H1 (cell line): ENCODE results near the gene NFASC. TPM values are rescaled to one million over a fixed set of nuclear protein-coding genes. Genes with fewer than 3 reads are reported as not detected.

Experiments used
- CTCF ChIA-PET: fragments of 300-600 bp; sonication (Branson Sonifier 250); formaldehyde crosslinking; loops from one replicate; lab custom pipeline; 2021; ENCODE audit not compliant: partially characterized antibody; lab: Charles Lee
- POLR2A ChIA-PET: fragments of 300-600 bp; sonication (Branson Sonifier 250); formaldehyde crosslinking; loops from one replicate; lab custom pipeline; 2021; ENCODE audit warnings: inconsistent platforms; ENCODE audit not compliant: partially characterized antibody; lab: Charles Lee
- DNase-seq, 2 experiments: peaks; one replicate each; pipeline versions ENCODE4 v3.0.0 to v3.0.0-alpha.2; 2010 to 2022; ENCODE audit warnings: low spot score in 2 of 2, low read depth in 1 of 2, mixed read lengths in 1 of 2
- FAIRE-seq: peaks from 2 replicates; lab custom pipeline; 2011; peaks lifted over from hg19 to GRCh38; lab: Jason Lieb, UNC
- H2AFZ ChIP-seq: 2 replicates; pipeline ENCODE4 v1.8.1; 2012; ENCODE audit warnings: low read length, inconsistent platforms
- H2AK5ac ChIP-seq: 2 replicates; pipeline ENCODE4 v1.6.1; 2013; ENCODE audit warnings: low read depth, low read length
- H2BK120ac ChIP-seq: replicated peaks from 2 replicates; pipeline ENCODE3; 2013; ENCODE audit warnings: low read depth, low read length, inconsistent platforms
- H2BK12ac ChIP-seq: 2 replicates; pipeline ENCODE4 v1.6.1; 2013; ENCODE audit warnings: low read depth, low read length
- H2BK15ac ChIP-seq: 2 replicates; pipeline ENCODE4 v1.6.1; 2013; ENCODE audit warnings: low read length
- H2BK20ac ChIP-seq: 2 replicates; pipeline ENCODE4 v1.6.1; 2013; ENCODE audit warnings: low read length
- H2BK5ac ChIP-seq: 2 replicates; pipeline ENCODE4 v1.6.1; 2013; ENCODE audit warnings: low read depth, low read length
- H3K14ac ChIP-seq: 2 replicates; pipeline ENCODE4 v1.6.1; 2013; ENCODE audit warnings: inconsistent platforms; ENCODE audit not compliant: insufficient read length
- H3K18ac ChIP-seq: 2 replicates; pipeline ENCODE4 v1.6.1; 2013; ENCODE audit warnings: low read length; ENCODE audit errors: extremely low read depth
- H3K23ac ChIP-seq: 2 replicates; pipeline ENCODE4 v1.6.1; 2013; ENCODE audit warnings: inconsistent platforms; ENCODE audit not compliant: insufficient read length
- H3K23me2 ChIP-seq: 2 replicates; pipeline ENCODE4 v1.6.1; 2013; ENCODE audit warnings: low read depth, low read length
- H3K27ac ChIP-seq: 2 replicates; pipeline ENCODE4 v1.6.1; 2011; ENCODE audit warnings: low read depth, low read length, inconsistent platforms
- H3K27me3 ChIP-seq, 4 experiments: replicated peaks in 1 of 4; 1 replicate in 1 of 4; 2 replicates in 3 of 4; pipeline versions ENCODE4 v1.6.1 to v1.8.1; 2011 to 2013; ENCODE audit warnings: low read length in 3 of 4, mild to moderate bottlenecking in 3 of 4, inconsistent platforms in 2 of 4, mixed read lengths in 2 of 4, moderate library complexity in 1 of 4; ENCODE audit not compliant: control insufficient read depth in 3 of 4, insufficient read depth in 3 of 4; ENCODE audit errors: extremely low read depth in 1 of 4
- H3K36me3 ChIP-seq, 4 experiments: 2 replicates each; pipeline versions ENCODE4 v1.6.1 to v1.8.1; 2011 to 2013; ENCODE audit warnings: mild to moderate bottlenecking in 4 of 4, low read length in 3 of 4, moderate library complexity in 2 of 4, control low read depth in 1 of 4, inconsistent platforms in 1 of 4; ENCODE audit not compliant: insufficient read depth in 4 of 4, control insufficient read depth in 2 of 4
- H3K4ac ChIP-seq: replicated peaks from 2 replicates; pipeline ENCODE3; 2013; ENCODE audit warnings: low read length, low read depth, mixed read lengths, inconsistent platforms; ENCODE audit not compliant: insufficient read length
- H3K4me1 ChIP-seq, 4 experiments: replicated peaks in 1 of 4; 1 replicate in 1 of 4; 2 replicates in 3 of 4; pipeline versions ENCODE4 v1.6.1 to v1.8.1; 2011 to 2013; ENCODE audit warnings: low read length in 3 of 4, inconsistent platforms in 2 of 4, mixed read lengths in 1 of 4; ENCODE audit not compliant: insufficient read depth in 4 of 4, control insufficient read depth in 3 of 4
- H3K4me2 ChIP-seq, 2 experiments: 2 replicates each; pipeline versions ENCODE4 v1.6.1 to v1.8.1; 2011 to 2013; ENCODE audit warnings: low read depth in 2 of 2, low read length in 2 of 2, control low read depth in 1 of 2, inconsistent platforms in 1 of 2, mild to moderate bottlenecking in 1 of 2; ENCODE audit not compliant: insufficient read depth in 1 of 2
- H3K4me3 ChIP-seq, 4 experiments: fragments of 200-600, 300-600 bp in 1 of 4; sonication (generic), shearing (Covaris generic), sonication (Bioruptor Twin) in 1 of 4; 2 replicates each; pipeline versions ENCODE4 v1.5.1 to v1.8.1; 2011 to 2016; ENCODE audit warnings: low read length in 4 of 4, low read depth in 3 of 4, control low read depth in 2 of 4, inconsistent platforms in 2 of 4, mild to moderate bottlenecking in 2 of 4, mixed read lengths in 1 of 4, moderate library complexity in 1 of 4; ENCODE audit not compliant: insufficient read depth in 2 of 4; ENCODE audit errors: extremely low read depth in 1 of 4
- H3K56ac ChIP-seq: replicated peaks from 2 replicates; pipeline ENCODE3; 2013; ENCODE audit warnings: low read depth, mild to moderate bottlenecking, mixed read lengths, low read length, inconsistent platforms; ENCODE audit not compliant: insufficient read length
- H3K79me1 ChIP-seq: 2 replicates; pipeline ENCODE4 v1.6.1; 2013; ENCODE audit warnings: low read depth, low read length, control low read depth
- H3K79me2 ChIP-seq, 2 experiments: 2 replicates each; pipeline versions ENCODE4 v1.6.1 to v1.8.1; 2012 to 2013; ENCODE audit warnings: low read length in 2 of 2, mild to moderate bottlenecking in 2 of 2, inconsistent platforms in 1 of 2; ENCODE audit not compliant: insufficient read depth in 2 of 2, control insufficient read depth in 1 of 2
- H3K9ac ChIP-seq, 4 experiments: replicated peaks in 1 of 4; 1 replicate in 1 of 4; 2 replicates in 3 of 4; pipeline versions ENCODE4 v1.6.1 to v1.8.1; 2011 to 2013; ENCODE audit warnings: low read depth in 3 of 4, low read length in 3 of 4, control low read depth in 2 of 4, mild to moderate bottlenecking in 2 of 4, moderate library complexity in 2 of 4, inconsistent platforms in 1 of 4; ENCODE audit errors: extremely low read depth in 1 of 4
- H3K9me3 ChIP-seq, 2 experiments: 2 replicates each; pipeline versions ENCODE4 v1.6.1 to v1.8.1; 2012 to 2013; ENCODE audit warnings: mild to moderate bottlenecking in 2 of 2, moderate library complexity in 2 of 2, control low read depth in 1 of 2, inconsistent platforms in 1 of 2, low read depth in 1 of 2, low read length in 1 of 2, mixed read lengths in 1 of 2; ENCODE audit not compliant: insufficient read depth in 2 of 2
- H4K20me1 ChIP-seq, 2 experiments: replicated peaks in 1 of 2; 2 replicates each; pipeline versions ENCODE3 to v1.8.1; 2011 to 2013; ENCODE audit warnings: inconsistent platforms in 2 of 2, low read length in 2 of 2, mild to moderate bottlenecking in 1 of 2; ENCODE audit not compliant: insufficient read depth in 2 of 2, control insufficient read depth in 1 of 2
- H4K5ac ChIP-seq: 2 replicates; pipeline ENCODE4 v1.6.1; 2013; ENCODE audit warnings: low read length, low read depth, mixed read lengths, inconsistent platforms; ENCODE audit not compliant: insufficient read length
- H4K8ac ChIP-seq: 2 replicates; pipeline ENCODE4 v1.8.0; 2013; ENCODE audit warnings: mild to moderate bottlenecking, moderate library complexity, low read length, inconsistent platforms; ENCODE audit not compliant: insufficient read depth; ENCODE audit errors: extremely low read depth
- H4K91ac ChIP-seq: replicated peaks from 2 replicates; pipeline ENCODE3; 2013; ENCODE audit warnings: low read length, mixed read lengths, inconsistent platforms; ENCODE audit not compliant: insufficient read length
- EZH2 ChIP-seq: fragments of 200-600 bp; sonication (generic); IDR thresholded peaks from 2 replicates; pipeline ENCODE4 v1.7.1; 2012; ENCODE audit warnings: low read depth, mild to moderate bottlenecking, moderate library complexity, low read length, inconsistent platforms; ENCODE audit not compliant: severe bottlenecking
- KDM4A ChIP-seq: IDR thresholded peaks from one replicate; pipeline ENCODE4 v1.7.1; 2012; ENCODE audit warnings: low read depth, mild to moderate bottlenecking, moderate library complexity, low read length, inconsistent platforms; ENCODE audit not compliant: severe bottlenecking
- KDM5A ChIP-seq: fragments of 200-600 bp; IDR thresholded peaks from 2 replicates; pipeline ENCODE4 v1.7.1; 2012; ENCODE audit warnings: mild to moderate bottlenecking, low read length, inconsistent platforms, mixed read lengths
- RXRA ChIP-seq: IDR thresholded peaks from 2 replicates; pipeline ENCODE4 v1.6.1; 2011; ENCODE audit warnings: low read depth, mild to moderate bottlenecking, low read length, moderate library complexity; ENCODE audit not compliant: insufficient read depth
- SIRT6 ChIP-seq: IDR thresholded peaks from one replicate; pipeline ENCODE4 v1.7.1; 2012; ENCODE audit warnings: low read length, inconsistent platforms
- SIX5 ChIP-seq: IDR thresholded peaks from 2 replicates; pipeline ENCODE4 v1.6.1; 2011; ENCODE audit warnings: mild to moderate bottlenecking, low read depth, low read length
- SP4 ChIP-seq: IDR thresholded peaks from 2 replicates; pipeline ENCODE4 v1.6.1; 2012; ENCODE audit warnings: low read length, inconsistent platforms
- SRF ChIP-seq: IDR thresholded peaks from 2 replicates; pipeline ENCODE4 v1.6.1; 2011; ENCODE audit warnings: mild to moderate bottlenecking, low read depth, low read length, moderate library complexity
- SUZ12 ChIP-seq: fragments of 200-600 bp; sonication (generic); IDR thresholded peaks from 2 replicates; pipeline ENCODE4 v1.6.1; 2012; ENCODE audit warnings: mild to moderate bottlenecking, inconsistent platforms, low read length, moderate library complexity, mixed read lengths
- TAF7 ChIP-seq: optimal IDR thresholded peaks from 2 replicates; pipeline ENCODE3; 2011; ENCODE audit warnings: low read depth, mild to moderate bottlenecking, inconsistent platforms, low read length, moderate library complexity, borderline replicate concordance
- WGBS, 2 experiments: shearing (Covaris generic) in 1 of 2; methylation state at CpG; one replicate each; pipeline versions ENCODE4 v1.1.6 to v1.1.7; 2013 to 2015; ENCODE audit warnings: low lambda C conversion rate in 2 of 2, mixed read lengths in 2 of 2, inconsistent platforms in 1 of 2, low coverage in 1 of 2, missing lambda C conversion rate in 1 of 2; ENCODE audit not compliant: insufficient replicate concordance in 2 of 2, insufficient coverage in 1 of 2, insufficient read length in 1 of 2; ENCODE audit errors: extremely low coverage in 1 of 2, missing lambda C conversion rate in 1 of 2; 5-methylcytosine and 5-hydroxymethylcytosine counted together
- polyA plus RNA-seq, 7 experiments: library from polyadenylated mRNA; depleted of rRNA in 3 of 7; stranded (reverse) in 5 of 7; unstranded in 2 of 7; fragments of >200 nt in 5 of 7; fragments of 200-250 nt in 2 of 7; gene quantifications; 1 replicate in 5 of 7; 2 replicates in 1 of 7; 4 replicates in 1 of 7; pipeline versions ENCODE4 v1.2.1 to v1.2.3, GENCODE V29; 2011 to 2013; ENCODE audit warnings: missing spikeins in 2 of 7, mixed read lengths in 2 of 7
- total RNA-seq: library from RNA; stranded (reverse); fragmentation: NEBNext Ultra II Directional; extraction: Animal tissue kit (Norgen Biotek cat#: 25700); gene quantifications from 2 replicates; pipeline ENCODE4 v1.2.1, GENCODE V29; 2021
- TF ChIP-seq, protein P1 (sequence below): IDR thresholded peaks from 2 replicates; pipeline ENCODE4 v1.6.1; 2012; ENCODE audit warnings: inconsistent platforms

The NFASC gene
- total and polyA plus RNA-seq, 2 of the 8 experiments (the other 6 are each of a cell fraction or from before 2014, with no cell fraction given): 5.0 to 15.2 TPM

DNA sequence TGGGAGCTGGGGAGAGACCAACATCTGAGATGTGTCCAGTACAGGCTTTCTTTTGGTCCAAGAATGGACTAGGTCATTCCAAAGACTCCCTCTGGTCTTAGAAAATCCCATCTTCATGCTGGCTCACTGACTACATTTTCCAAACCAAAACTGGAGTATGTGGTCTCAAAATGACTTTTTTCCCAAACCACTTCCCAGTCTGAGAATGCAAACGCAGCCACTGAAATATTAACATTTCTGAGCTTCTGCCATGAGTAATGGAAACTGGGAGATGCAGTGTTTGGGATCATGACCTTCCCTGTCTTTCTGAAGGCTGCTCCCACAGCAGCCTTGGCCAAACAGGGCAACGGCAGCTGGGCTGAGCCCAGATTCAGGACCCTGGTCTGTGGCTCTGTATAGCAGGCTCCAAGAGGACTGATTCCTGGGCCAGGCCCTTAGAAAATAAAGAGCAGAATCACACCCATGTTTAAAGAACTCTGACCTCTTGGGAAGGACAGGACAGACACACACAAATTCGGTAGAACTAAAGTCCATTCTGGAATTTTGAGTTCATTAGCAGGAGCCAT, 110.3 kb downstream of the NFASC start:
- Histone ChIP-seq H3K4me2 (no peak overlapping the region), H3K23ac (no peak overlapping the region), H3K27ac (no peak overlapping the region), H3K56ac (no peak overlapping the region), H3K4ac (no peak overlapping the region), H3K9ac (no peak overlapping the region), H4K91ac (no peak overlapping the region), H3K79me2 (no peaks in the 10 kb centered on the region), H3K4me3 (no peak overlapping the region), H3K79me1 (no peaks in the 10 kb centered on the region; the same call in 1 of the 2 replicates), H3K18ac (no peak overlapping the region), H2BK120ac (no peak overlapping the region), H4K5ac (no peak overlapping the region), H2AFZ (no peak overlapping the region), H3K4me1 (no peaks in the 10 kb centered on the region), H3K23me2 (no peaks in the 10 kb centered on the region), H3K36me3 (no peaks in the 10 kb centered on the region), H3K9me3 (no peaks in the 10 kb centered on the region), H3K14ac (no peak overlapping the region), H2AK5ac (no peak overlapping the region), H3K27me3 (no peaks in the 10 kb centered on the region), H2BK12ac (no peak overlapping the region), H2BK20ac (no peak overlapping the region), H4K8ac (no peak overlapping the region), H2BK5ac (no peak overlapping the region), H4K20me1 (no peaks in the 10 kb centered on the region), H2BK15ac (no peak overlapping the region)
- FAIRE-seq: no peak
- ChIA-PET CTCF (interaction anchor here (1.7 to 33.8 kb wide), 4 partner anchors 8 to 275 kb away, joined by 6 to 1336 read pairs (median 22); partner anchors contain the start of gene TMEM81), POLR2A (no interaction called here)
- TF ChIP-seq KDM5A (no peak), EZH2 (no peak), SUZ12 (no peak), KDM4A (no peak), SP4 (no peak), SIRT6 (no peak), SRF (no peak), SIX5 (no peak), TAF7 (no peak), RXRA (no peak)
- TF ChIP-seq, protein P1, sequence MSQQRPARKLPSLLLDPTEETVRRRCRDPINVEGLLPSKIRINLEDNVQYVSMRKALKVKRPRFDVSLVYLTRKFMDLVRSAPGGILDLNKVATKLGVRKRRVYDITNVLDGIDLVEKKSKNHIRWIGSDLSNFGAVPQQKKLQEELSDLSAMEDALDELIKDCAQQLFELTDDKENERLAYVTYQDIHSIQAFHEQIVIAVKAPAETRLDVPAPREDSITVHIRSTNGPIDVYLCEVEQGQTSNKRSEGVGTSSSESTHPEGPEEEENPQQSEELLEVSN: no peak
- no peak for DNase-seq
- WGBS, 2 experiments: 73% methylated on average over 3 of the region's 3 CpGs; no CpG with 5 or more reads in 1 of the 2 experiments
